GM12864 (cell line): Measurements from ENCODE around the gene CRIM1.

Source experiments
- DNase-seq: peaks from one replicate; pipeline ENCODE4 v3.0.0-alpha.2; 2011; ENCODE audit warnings: low read depth
- H3K4me3 ChIP-seq: 2 replicates; pipeline ENCODE4 v1.5.1; 2011; ENCODE audit warnings: mild to moderate bottlenecking, low read depth, low read length, control low read depth
- TF ChIP-seq, protein P1 (sequence below): IDR thresholded peaks from 2 replicates; pipeline ENCODE4 v1.5.1; 2011; ENCODE audit warnings: low read depth, mild to moderate bottlenecking, moderate library complexity, low read length, control low read depth, inconsistent platforms; ENCODE audit errors: missing control alignments

Gene CRIM1

DNA sequence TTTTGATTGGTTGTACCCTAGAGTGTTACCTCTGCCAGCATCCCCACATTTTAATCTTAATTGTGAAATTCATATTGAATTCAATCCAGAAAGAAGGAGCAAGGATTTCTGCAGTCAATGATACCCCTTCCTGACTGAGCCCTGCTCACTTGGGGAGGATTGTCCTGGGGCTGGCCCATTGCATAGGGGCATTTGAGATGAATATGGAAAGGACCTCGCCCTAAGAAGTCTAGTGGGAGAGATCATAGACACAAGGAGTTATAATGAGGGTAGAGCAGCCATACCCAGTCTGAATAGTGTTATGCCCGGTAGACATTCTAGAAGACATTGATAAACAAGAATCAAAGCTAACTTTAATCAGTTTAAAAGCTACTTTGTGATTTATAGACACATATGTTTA, 53.8 kb downstream of the CRIM1 start:
- DNase-seq: no peak
- TF ChIP-seq, protein P1, sequence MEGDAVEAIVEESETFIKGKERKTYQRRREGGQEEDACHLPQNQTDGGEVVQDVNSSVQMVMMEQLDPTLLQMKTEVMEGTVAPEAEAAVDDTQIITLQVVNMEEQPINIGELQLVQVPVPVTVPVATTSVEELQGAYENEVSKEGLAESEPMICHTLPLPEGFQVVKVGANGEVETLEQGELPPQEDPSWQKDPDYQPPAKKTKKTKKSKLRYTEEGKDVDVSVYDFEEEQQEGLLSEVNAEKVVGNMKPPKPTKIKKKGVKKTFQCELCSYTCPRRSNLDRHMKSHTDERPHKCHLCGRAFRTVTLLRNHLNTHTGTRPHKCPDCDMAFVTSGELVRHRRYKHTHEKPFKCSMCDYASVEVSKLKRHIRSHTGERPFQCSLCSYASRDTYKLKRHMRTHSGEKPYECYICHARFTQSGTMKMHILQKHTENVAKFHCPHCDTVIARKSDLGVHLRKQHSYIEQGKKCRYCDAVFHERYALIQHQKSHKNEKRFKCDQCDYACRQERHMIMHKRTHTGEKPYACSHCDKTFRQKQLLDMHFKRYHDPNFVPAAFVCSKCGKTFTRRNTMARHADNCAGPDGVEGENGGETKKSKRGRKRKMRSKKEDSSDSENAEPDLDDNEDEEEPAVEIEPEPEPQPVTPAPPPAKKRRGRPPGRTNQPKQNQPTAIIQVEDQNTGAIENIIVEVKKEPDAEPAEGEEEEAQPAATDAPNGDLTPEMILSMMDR: no peak
- H3K4me3 ChIP-seq: no peak overlapping the region

DNA sequence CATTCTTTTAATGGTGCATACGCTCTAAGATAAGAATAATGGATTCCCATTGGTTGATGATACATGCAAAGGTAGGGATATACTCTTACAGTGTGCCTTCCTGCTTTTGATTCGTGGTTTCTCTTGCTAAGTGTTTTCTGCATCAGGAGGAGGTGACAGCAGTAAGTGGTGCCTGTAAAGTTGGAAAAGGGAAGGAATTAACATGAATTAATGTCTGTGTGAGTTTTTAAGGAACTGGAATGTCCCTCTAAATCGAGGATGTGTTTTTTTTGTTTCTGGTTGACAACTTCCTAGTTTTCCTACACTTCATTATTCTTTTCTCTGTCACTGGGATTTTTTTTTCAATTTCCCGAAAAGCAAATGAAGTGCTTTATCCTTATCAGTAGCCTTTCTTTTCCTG, 54.4 kb downstream of the CRIM1 start:
- TF ChIP-seq, protein P1: no peak
- no peak overlapping the region for H3K4me3 ChIP-seq
- DNase-seq: no peak

- H3K4me3 ChIP-seq: no peak overlapping the region
- no peak for DNase-seq
- TF ChIP-seq, protein P1: no peak
These were observed 55.1 kb downstream of the CRIM1 start for GRCh38 chr2:36410681-36411080.

GRCh38 chr2:36411962-36412444, 56.4 kb downstream of the CRIM1 start:
- no peak overlapping the region for H3K4me3 ChIP-seq
- TF ChIP-seq, protein P1: no peak
- no peak for DNase-seq

GRCh38 chr2:36413218-36413617, 57.6 kb downstream of the CRIM1 start:
- DNase-seq: no peak
- TF ChIP-seq, protein P1: no peak
- no peak overlapping the region for H3K4me3 ChIP-seq

DNA sequence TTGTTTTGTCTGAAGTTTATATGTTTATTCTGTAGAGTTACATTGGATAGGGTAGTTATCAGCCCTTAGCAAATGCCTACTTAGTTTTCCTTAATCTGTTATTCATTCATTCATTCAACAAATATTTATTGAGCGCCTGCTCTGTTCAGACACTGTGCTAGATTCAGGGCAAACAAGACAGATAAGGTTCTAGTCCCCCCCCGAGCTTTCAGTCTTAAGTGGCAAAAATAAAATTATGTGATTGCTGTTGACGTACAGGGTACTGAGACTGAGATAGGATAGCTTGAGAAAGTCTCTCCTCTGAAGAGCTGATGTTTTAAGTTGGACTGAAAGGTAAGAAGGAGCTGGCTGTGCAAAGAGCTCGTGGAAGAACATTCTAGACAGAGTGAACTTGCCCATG, 58.7 kb downstream of the CRIM1 start:
- no peak overlapping the region for H3K4me3 ChIP-seq
- TF ChIP-seq, protein P1: no peak
- DNase-seq: no peak

DNA sequence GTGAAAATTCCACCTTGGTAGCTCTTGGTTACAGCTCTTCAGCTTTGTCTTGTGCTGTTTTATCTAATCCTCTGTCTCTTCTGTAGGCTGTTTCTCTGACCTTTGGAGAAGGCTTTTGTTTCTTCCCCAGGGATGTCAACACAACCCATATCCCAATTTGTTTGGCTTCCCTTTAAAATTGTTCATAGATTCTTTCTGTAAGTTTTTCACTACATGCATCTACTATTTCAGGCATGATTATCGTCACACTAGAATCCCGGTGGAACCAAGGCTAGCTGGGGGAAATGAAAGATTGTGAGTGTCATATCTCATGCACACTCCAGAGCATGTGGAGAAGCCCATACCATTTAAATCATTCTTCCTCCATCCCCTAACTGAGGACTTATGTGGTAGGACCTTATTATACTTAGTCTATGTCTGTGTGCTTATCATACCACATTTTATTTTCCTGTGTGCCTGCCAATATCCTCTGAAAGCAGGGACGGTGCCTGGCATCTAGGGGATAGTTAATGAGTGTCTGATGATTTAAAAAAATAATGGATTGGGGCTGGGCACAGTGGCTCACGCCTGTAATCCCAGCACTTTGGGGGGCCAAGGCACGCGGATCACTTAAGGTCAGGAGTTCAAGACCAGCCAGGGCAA, 59.9 kb downstream of the CRIM1 start:
- TF ChIP-seq, protein P1: no peak
- DNase-seq: no peak
- H3K4me3 ChIP-seq: no peak overlapping the region
